BJ (cell line): ENCODE measurements around the gene PKN2. TPM values are rescaled to one million over a fixed set of nuclear protein-coding genes. Genes with fewer than 3 reads are reported as not detected.

Experiments
- CTCF ChIA-PET: fragments of 350-600 bp; formaldehyde crosslinking; extraction: SDS; loops from one replicate; lab custom pipeline; 2021; ENCODE audit warnings: antibody characterized with exemption, inconsistent platforms; lab: Yijun Ruan, JAX
- POLR2A ChIA-PET: fragments of 300-600 bp; sonication (Branson Sonifier 250); formaldehyde crosslinking; extraction: SDS; loops from one replicate; lab custom pipeline; 2021; ENCODE audit warnings: antibody characterized with exemption; lab: Charles Lee
- DNase-seq: peaks from one replicate; pipeline ENCODE4 v3.0.0-alpha.2; 2011; ENCODE audit warnings: low read depth
- H3K27me3 ChIP-seq: 2 replicates; pipeline ENCODE4 v1.6.0; 2011; ENCODE audit warnings: low read length; ENCODE audit not compliant: control insufficient read depth, insufficient read depth
- H3K36me3 ChIP-seq: 2 replicates; pipeline ENCODE4 v1.5.1; 2011; ENCODE audit warnings: low read length; ENCODE audit not compliant: control insufficient read depth, insufficient read depth
- H3K4me3 ChIP-seq: 2 replicates; pipeline ENCODE4 v1.5.1; 2011; ENCODE audit warnings: low read depth, mild to moderate bottlenecking, control low read depth, low read length
- polyA plus RNA-seq: library from polyadenylated mRNA; depleted of rRNA; stranded (reverse); fragments of >200 nt; gene quantifications from 2 replicates; pipeline ENCODE4 v1.2.3, GENCODE V29; 2011; rRNA removed
- small RNA-seq: library from RNA; depleted of rRNA; stranded (forward); fragments of <200 nt; gene quantifications from one replicate; pipeline ENCODE3, GENCODE V24; 2012; ENCODE audit warnings: low replicate concordance, low read depth; ENCODE audit not compliant: insufficient read length
- TF ChIP-seq, protein P1 (sequence below): IDR thresholded peaks from 2 replicates; pipeline ENCODE4 v1.5.1; 2011; ENCODE audit warnings: low read depth, mild to moderate bottlenecking, control low read depth, inconsistent platforms, low read length, moderate library complexity; ENCODE audit not compliant: insufficient read depth

Gene PKN2
- polyA plus RNA-seq, 1 experiment, result 9.5 TPM

DNA sequence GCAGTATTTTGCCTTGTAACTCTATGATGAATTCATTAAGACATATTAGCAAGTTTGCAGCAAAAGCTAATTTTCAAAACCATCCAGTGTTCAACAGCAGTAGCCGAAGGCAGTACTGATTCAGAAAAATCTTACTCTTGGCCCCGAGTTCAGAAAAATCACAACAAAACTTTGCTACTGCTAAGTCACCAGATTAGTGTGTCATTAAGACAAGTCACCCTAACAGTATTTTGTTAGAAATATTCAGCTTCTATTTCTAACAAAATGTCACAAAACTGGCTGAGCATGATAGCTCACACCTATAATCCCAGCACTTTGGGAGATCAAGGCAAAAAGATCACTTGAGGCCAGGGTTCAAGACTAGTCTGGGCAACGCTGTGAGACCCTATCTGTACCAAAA, 199.1 kb downstream of the PKN2 start:
- peaks cover 7% of the 10 kb centered on the region for H3K36me3 ChIP-seq
- H3K27me3 ChIP-seq, result no peaks in the 10 kb centered on the region
- no peak overlapping the region for H3K4me3 ChIP-seq
- TF ChIP-seq, protein P1, sequence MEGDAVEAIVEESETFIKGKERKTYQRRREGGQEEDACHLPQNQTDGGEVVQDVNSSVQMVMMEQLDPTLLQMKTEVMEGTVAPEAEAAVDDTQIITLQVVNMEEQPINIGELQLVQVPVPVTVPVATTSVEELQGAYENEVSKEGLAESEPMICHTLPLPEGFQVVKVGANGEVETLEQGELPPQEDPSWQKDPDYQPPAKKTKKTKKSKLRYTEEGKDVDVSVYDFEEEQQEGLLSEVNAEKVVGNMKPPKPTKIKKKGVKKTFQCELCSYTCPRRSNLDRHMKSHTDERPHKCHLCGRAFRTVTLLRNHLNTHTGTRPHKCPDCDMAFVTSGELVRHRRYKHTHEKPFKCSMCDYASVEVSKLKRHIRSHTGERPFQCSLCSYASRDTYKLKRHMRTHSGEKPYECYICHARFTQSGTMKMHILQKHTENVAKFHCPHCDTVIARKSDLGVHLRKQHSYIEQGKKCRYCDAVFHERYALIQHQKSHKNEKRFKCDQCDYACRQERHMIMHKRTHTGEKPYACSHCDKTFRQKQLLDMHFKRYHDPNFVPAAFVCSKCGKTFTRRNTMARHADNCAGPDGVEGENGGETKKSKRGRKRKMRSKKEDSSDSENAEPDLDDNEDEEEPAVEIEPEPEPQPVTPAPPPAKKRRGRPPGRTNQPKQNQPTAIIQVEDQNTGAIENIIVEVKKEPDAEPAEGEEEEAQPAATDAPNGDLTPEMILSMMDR, result no peak
- POLR2A ChIA-PET, result no interaction called here
- CTCF ChIA-PET, result no interaction called here
- DNase-seq, result no peak

Small RNA genes lying within 50 kb of the gene (small RNA-seq; reads per million reads assigned to genes)
- not detected for gene RNU6-125P

Other genes with a start within 250 kb of the PKN2 start
- 22.4 and 39.4 TPM in 2 replicates for gene GTF2B, start 207.3 kb downstream of the PKN2 start, polyA plus RNA-seq